22Rv1 (cell line): ENCODE results near the gene NSUN7.

Experiments used
- ZFX ChIP-seq: fragments of 450-650 bp; IDR thresholded peaks from 2 replicates; pipeline ENCODE4 v1.6.1; 2017; ENCODE audit warnings: antibody characterized with exemption, borderline replicate concordance
- TF ChIP-seq, protein P1 (sequence below): fragments of 450-650 bp; IDR thresholded peaks from 2 replicates; pipeline ENCODE4 v1.5.1; 2017; ENCODE audit warnings: mild to moderate bottlenecking

GRCh38 chr4:40731792-40732245, 17.9 kb upstream of the NSUN7 start:
- TF ChIP-seq, protein P1, sequence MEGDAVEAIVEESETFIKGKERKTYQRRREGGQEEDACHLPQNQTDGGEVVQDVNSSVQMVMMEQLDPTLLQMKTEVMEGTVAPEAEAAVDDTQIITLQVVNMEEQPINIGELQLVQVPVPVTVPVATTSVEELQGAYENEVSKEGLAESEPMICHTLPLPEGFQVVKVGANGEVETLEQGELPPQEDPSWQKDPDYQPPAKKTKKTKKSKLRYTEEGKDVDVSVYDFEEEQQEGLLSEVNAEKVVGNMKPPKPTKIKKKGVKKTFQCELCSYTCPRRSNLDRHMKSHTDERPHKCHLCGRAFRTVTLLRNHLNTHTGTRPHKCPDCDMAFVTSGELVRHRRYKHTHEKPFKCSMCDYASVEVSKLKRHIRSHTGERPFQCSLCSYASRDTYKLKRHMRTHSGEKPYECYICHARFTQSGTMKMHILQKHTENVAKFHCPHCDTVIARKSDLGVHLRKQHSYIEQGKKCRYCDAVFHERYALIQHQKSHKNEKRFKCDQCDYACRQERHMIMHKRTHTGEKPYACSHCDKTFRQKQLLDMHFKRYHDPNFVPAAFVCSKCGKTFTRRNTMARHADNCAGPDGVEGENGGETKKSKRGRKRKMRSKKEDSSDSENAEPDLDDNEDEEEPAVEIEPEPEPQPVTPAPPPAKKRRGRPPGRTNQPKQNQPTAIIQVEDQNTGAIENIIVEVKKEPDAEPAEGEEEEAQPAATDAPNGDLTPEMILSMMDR: no peak
- no peak for TF ChIP-seq ZFX
